HG03060 (cell line): ENCODE results near the gene DAW1.
"Not testable (repeated sequence)": the region's sequence is repeated elsewhere in the genome, so short reads cannot be mapped to it uniquely, and the experiment has no call there.

ENCODE experiments used
- ATAC-seq: cut with Tn5 transposase; IDR thresholded peaks from one replicate; pipeline ENCODE4 v1.9.1; 2021; ENCODE audit warnings: low read depth, moderate number of reproducible peaks; ENCODE audit not compliant: unreplicated experiment

DAW1 gene

GRCh38 chr2:227906991-227907390, 35.6 kb downstream of the DAW1 start:
- ATAC-seq: no peak

GRCh38 chr2:227908266-227909054, 37.0 kb downstream of the DAW1 start:
- ATAC-seq: no peak

- no peak for ATAC-seq
Observed at GRCh38 chr2:227914362-227914761, 42.9 kb downstream of the DAW1 start.

- no peak for ATAC-seq
Observed at GRCh38 chr2:227921648-227922047, 50.2 kb downstream of the DAW1 start.

- no peak for ATAC-seq
Observed at GRCh38 chr2:227932001-227932400, 60.6 kb downstream of the DAW1 start.

- no peak for ATAC-seq
Observed at GRCh38 chr2:227932403-227932802, 61.0 kb downstream of the DAW1 start.

GRCh38 chr2:227933884-227934283, 62.5 kb downstream of the DAW1 start:
- ATAC-seq: no peak

GRCh38 chr2:227936249-227936648, 64.8 kb downstream of the DAW1 start:
- not testable (repeated sequence) for ATAC-seq

- ATAC-seq: no peak
Observed at GRCh38 chr2:227939271-227940027, 68.0 kb downstream of the DAW1 start.

- ATAC-seq: peak; percentile 78
Observed at GRCh38 chr2:227942021-227942420, 70.6 kb downstream of the DAW1 start.

- no peak for ATAC-seq
Observed at GRCh38 chr2:227942965-227943364, 71.5 kb downstream of the DAW1 start.

- no peak for ATAC-seq
Observed at GRCh38 chr2:227960317-227960716, 88.9 kb downstream of the DAW1 start.

- no peak for ATAC-seq
Observed at GRCh38 chr2:227971619-227972230, 100.3 kb downstream of the DAW1 start.

- ATAC-seq: no peak
Observed at GRCh38 chr2:227973241-227973640, 101.8 kb downstream of the DAW1 start.
